Measurements from ENCODE around the gene GPR25.

The GPR25 gene

DNA sequence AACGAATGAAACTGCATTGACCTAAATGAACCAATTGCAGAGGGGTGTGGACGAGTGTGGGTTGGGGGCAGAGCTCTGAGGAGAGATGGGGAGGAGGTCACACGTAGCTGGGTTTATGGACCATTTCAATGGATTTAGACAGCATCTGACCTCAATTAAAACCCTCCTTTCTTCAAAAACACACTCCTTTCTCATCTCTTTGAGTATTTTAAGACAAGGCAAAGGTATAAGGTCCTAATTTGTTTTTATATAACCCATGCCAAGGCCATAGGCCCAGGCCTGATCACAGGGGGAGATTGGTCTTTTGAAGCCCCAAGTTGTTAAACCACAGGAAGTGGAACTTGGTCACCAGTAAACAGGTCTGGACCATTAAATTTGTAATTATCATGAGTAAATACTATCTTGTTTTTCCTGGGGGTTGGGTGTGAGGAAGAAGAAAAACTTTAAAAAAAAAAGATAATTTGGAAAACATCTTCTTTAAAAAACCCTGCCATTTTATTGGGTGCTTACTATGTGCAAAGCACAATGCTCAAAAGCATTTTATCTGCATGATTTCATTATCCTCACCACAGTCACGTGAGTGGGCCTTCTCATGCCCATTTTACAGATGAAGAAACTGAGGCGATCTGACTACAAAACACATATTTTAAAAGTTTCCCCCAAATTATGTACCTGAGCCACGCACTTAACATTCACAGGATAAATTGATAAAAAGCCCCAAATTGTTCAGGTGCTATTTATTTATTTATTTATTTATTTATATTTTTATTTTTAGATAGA lies 13.0 kb downstream of the GPR25 start:
- Histone ChIP-seq H3K9ac (ENCODE audit: low read depth, low read length, poor library complexity, severe bottlenecking) (peak overlapping the region; percentile 59), H3K9me3 (ENCODE audit: insufficient read depth, low read depth, low read length) (no peaks in the 10 kb centered on the region), H2AFZ (ENCODE audit: low read length) (peak overlapping the region; percentile 8; the same call in 1 of the 2 replicates), H3K27me3 (ENCODE audit: insufficient read depth, low read length, poor library complexity, severe bottlenecking) (no peaks in the 10 kb centered on the region), H3K79me2 (ENCODE audit: insufficient read depth, low read length) (peaks cover 37% of the 10 kb centered on the region), H3K9me2 (replicated peaks; ENCODE audit: low read depth, low read length) (no peaks in the 10 kb centered on the region), H3F3A (ENCODE audit: low read depth) (peaks cover 18% of the 10 kb centered on the region), H4K20me1 (ENCODE audit: insufficient read depth, low read length, poor library complexity, severe bottlenecking) (no peaks in the 10 kb centered on the region), H3K4me2 (ENCODE audit: low read depth, low read length, poor library complexity, severe bottlenecking) (peak overlapping the region; percentile 72), H3K4me1 (ENCODE audit: insufficient read depth, low read length, poor library complexity, severe bottlenecking) (peaks cover 83% of the 10 kb centered on the region), H3K4me3 (ENCODE audit: low read length, poor library complexity, severe bottlenecking) (peak overlapping the region; percentile 59), H3K36me3 (ENCODE audit: insufficient read depth, low read length) (no peaks in the 10 kb centered on the region)
- TF ChIP-seq, protein P1, sequence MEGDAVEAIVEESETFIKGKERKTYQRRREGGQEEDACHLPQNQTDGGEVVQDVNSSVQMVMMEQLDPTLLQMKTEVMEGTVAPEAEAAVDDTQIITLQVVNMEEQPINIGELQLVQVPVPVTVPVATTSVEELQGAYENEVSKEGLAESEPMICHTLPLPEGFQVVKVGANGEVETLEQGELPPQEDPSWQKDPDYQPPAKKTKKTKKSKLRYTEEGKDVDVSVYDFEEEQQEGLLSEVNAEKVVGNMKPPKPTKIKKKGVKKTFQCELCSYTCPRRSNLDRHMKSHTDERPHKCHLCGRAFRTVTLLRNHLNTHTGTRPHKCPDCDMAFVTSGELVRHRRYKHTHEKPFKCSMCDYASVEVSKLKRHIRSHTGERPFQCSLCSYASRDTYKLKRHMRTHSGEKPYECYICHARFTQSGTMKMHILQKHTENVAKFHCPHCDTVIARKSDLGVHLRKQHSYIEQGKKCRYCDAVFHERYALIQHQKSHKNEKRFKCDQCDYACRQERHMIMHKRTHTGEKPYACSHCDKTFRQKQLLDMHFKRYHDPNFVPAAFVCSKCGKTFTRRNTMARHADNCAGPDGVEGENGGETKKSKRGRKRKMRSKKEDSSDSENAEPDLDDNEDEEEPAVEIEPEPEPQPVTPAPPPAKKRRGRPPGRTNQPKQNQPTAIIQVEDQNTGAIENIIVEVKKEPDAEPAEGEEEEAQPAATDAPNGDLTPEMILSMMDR (conservative IDR thresholded peaks at IDR 0.05; ENCODE audit: low read length), result no peak
- TF ChIP-seq EZH2phosphoT487 (IDR thresholded peaks at IDR 0.05; ENCODE audit: borderline replicate concordance), result no peak

DNA sequence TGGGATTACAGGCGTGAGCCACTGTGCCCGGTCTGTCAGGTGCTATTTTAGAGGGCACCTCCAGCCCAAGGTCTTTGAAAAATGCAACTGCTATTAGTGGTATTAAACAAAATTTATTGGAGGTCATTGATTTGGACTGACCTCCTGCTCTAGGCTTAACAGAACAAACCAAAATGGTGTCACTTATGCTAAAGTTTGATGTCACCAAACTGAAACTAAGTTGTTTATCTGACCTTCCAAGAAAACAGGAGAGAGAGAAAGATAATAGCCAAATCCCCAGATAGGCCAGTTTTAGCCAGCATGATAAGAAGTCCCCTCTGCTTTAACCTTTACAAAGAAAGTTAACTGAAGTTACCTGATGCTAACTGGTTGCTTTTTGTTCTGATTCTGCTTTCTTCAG lies 13.8 kb downstream of the GPR25 start:
- TF ChIP-seq, protein P1 (conservative IDR thresholded peaks at IDR 0.05; ENCODE audit: low read length), result no peak
- TF ChIP-seq EZH2phosphoT487 (IDR thresholded peaks at IDR 0.05; ENCODE audit: borderline replicate concordance), result no peak
- no peak overlapping the region for H2AFZ ChIP-seq (ENCODE audit: low read length)
- peak overlapping the region; percentile 95 for H3K4me2 ChIP-seq (ENCODE audit: low read depth, low read length, poor library complexity, severe bottlenecking)
- no peaks in the 10 kb centered on the region for H3K36me3 ChIP-seq (ENCODE audit: insufficient read depth, low read length)
- H3K4me1 ChIP-seq (ENCODE audit: insufficient read depth, low read length, poor library complexity, severe bottlenecking), result peaks cover 76% of the 10 kb centered on the region
- no peaks in the 10 kb centered on the region for H3K9me3 ChIP-seq (ENCODE audit: insufficient read depth, low read depth, low read length)
- peaks cover 18% of the 10 kb centered on the region for H3F3A ChIP-seq (ENCODE audit: low read depth)
- peaks cover 37% of the 10 kb centered on the region for H3K79me2 ChIP-seq (ENCODE audit: insufficient read depth, low read length)
- no peaks in the 10 kb centered on the region for H4K20me1 ChIP-seq (ENCODE audit: insufficient read depth, low read length, poor library complexity, severe bottlenecking)
- H3K9ac ChIP-seq (ENCODE audit: low read depth, low read length, poor library complexity, severe bottlenecking), result peak overlapping the region; percentile 94
- H3K4me3 ChIP-seq (ENCODE audit: low read length, poor library complexity, severe bottlenecking), result peak overlapping the region; percentile 80
- no peaks in the 10 kb centered on the region for H3K27me3 ChIP-seq (ENCODE audit: insufficient read depth, low read length, poor library complexity, severe bottlenecking)
- H3K9me2 ChIP-seq (replicated peaks; ENCODE audit: low read depth, low read length), result no peaks in the 10 kb centered on the region

DNA sequence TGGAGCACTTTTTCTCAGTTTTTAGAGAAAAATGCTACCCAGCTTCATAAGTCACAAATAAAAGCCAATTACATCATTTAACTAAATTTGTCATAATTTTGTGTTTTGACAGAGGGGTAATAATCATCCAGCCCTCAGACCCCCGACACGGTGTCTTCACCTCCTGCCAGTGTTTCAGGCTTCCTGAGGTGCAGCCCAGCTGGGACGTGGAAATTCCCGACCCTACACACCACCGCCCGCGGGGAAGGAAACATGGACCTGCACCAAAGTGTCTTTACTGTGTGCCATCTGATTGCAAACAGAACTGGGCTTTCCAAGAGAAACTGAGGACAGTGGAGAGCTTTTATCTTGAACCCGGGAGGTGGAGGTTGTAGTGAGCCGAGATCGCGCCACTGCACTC lies 14.3 kb downstream of the GPR25 start:
- Histone ChIP-seq H3K4me3 (ENCODE audit: low read length, poor library complexity, severe bottlenecking) (peak overlapping the region; percentile 80), H3K4me1 (ENCODE audit: insufficient read depth, low read length, poor library complexity, severe bottlenecking) (peaks cover 73% of the 10 kb centered on the region), H3K9me3 (ENCODE audit: insufficient read depth, low read depth, low read length) (no peaks in the 10 kb centered on the region), H3K27me3 (ENCODE audit: insufficient read depth, low read length, poor library complexity, severe bottlenecking) (no peaks in the 10 kb centered on the region), H2AFZ (ENCODE audit: low read length) (no peak overlapping the region), H3F3A (ENCODE audit: low read depth) (peaks cover 18% of the 10 kb centered on the region), H3K36me3 (ENCODE audit: insufficient read depth, low read length) (no peaks in the 10 kb centered on the region), H3K79me2 (ENCODE audit: insufficient read depth, low read length) (peaks cover 37% of the 10 kb centered on the region), H3K9me2 (replicated peaks; ENCODE audit: low read depth, low read length) (no peaks in the 10 kb centered on the region), H3K9ac (ENCODE audit: low read depth, low read length, poor library complexity, severe bottlenecking) (peak overlapping the region; percentile 94), H3K4me2 (ENCODE audit: low read depth, low read length, poor library complexity, severe bottlenecking) (peak overlapping the region; percentile 95), H4K20me1 (ENCODE audit: insufficient read depth, low read length, poor library complexity, severe bottlenecking) (no peaks in the 10 kb centered on the region)
- TF ChIP-seq EZH2phosphoT487 (IDR thresholded peaks at IDR 0.05; ENCODE audit: borderline replicate concordance), result no peak
